Astrocyte of the cerebellum (primary cell): Measurements from ENCODE around the gene CUBN.

Source experiments
- DNase-seq: peaks from one replicate; pipeline ENCODE4 v3.0.0-alpha.2; 2011; ENCODE audit warnings: low read depth
- H3K4me3 ChIP-seq: 2 replicates; pipeline ENCODE4 v1.5.1; 2011; ENCODE audit warnings: mild to moderate bottlenecking, low read depth, low read length, moderate library complexity
- in situ Hi-C: cut with HindIII; loops from 2 replicates; pipeline ENCODE4 v1.10.0; 2017; ENCODE audit warnings: low sequenced_read_pairs
- TF ChIP-seq, protein P1 (sequence below): IDR thresholded peaks from 2 replicates; pipeline ENCODE4 v1.5.1; 2012; ENCODE audit warnings: low read length, low read depth, moderate library complexity, mild to moderate bottlenecking; ENCODE audit errors: missing control alignments

The CUBN gene

DNA sequence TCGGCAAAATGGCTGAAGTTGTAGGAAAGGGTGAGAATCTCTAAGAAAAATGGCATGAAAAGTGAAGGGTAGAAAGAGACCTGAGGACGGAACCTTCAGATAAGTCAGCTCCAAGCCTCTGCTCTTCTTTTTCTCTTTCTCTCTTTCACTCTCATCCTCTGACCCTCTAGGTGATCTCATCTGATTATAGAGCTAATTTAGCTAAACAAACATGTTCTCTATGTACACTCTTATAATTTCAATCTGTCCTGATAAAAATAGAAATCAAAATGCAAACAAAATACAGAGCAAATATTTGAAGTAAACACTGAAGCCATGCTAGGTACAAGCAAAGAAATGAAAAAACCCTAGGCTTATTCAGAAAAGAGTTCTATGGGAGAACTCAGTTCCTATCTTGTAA is 14.4 kb upstream of the CUBN start:
- no peak for DNase-seq
- H3K4me3 ChIP-seq = no peak overlapping the region
- in situ Hi-C loops = loop anchor here (25.0 kb wide), 1 partner anchor 132 kb away; no protein-coding TSS in a partner anchor
- TF ChIP-seq, protein P1, sequence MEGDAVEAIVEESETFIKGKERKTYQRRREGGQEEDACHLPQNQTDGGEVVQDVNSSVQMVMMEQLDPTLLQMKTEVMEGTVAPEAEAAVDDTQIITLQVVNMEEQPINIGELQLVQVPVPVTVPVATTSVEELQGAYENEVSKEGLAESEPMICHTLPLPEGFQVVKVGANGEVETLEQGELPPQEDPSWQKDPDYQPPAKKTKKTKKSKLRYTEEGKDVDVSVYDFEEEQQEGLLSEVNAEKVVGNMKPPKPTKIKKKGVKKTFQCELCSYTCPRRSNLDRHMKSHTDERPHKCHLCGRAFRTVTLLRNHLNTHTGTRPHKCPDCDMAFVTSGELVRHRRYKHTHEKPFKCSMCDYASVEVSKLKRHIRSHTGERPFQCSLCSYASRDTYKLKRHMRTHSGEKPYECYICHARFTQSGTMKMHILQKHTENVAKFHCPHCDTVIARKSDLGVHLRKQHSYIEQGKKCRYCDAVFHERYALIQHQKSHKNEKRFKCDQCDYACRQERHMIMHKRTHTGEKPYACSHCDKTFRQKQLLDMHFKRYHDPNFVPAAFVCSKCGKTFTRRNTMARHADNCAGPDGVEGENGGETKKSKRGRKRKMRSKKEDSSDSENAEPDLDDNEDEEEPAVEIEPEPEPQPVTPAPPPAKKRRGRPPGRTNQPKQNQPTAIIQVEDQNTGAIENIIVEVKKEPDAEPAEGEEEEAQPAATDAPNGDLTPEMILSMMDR = no peak

DNA sequence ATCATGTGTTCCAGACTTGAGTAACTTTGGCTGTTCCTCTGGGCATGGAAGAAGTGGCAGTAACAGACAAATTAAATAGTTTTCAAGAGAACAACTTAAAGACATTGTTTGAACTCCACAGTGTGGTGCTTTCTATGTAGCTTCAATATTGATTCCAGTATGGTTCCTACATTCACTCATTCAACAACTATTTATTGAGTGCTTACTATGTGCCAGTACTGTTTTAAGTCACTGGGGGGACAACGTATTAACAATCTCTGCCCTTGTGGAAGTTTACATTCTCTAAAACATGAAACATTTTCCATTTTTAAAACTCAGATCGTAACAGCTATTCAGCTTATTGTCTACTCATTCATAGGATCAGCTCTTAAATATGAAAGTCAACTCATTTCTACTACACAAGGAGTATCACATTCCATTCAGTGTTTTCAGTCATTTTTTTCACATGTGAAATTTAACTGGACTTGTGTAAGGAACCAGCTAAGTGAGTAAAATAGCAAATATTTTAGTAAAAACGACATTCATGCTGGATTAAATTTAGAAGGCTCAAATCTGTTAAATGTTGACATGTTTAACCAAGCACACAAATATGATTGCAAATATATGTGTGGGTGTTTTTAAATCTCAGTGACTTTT is 13.6 kb upstream of the CUBN start:
- no peak overlapping the region for H3K4me3 ChIP-seq
- in situ Hi-C loops = loop anchor here (25.0 kb wide), 1 partner anchor 131 kb away; no protein-coding TSS in a partner anchor
- no peak for DNase-seq
- TF ChIP-seq, protein P1 = no peak

DNA sequence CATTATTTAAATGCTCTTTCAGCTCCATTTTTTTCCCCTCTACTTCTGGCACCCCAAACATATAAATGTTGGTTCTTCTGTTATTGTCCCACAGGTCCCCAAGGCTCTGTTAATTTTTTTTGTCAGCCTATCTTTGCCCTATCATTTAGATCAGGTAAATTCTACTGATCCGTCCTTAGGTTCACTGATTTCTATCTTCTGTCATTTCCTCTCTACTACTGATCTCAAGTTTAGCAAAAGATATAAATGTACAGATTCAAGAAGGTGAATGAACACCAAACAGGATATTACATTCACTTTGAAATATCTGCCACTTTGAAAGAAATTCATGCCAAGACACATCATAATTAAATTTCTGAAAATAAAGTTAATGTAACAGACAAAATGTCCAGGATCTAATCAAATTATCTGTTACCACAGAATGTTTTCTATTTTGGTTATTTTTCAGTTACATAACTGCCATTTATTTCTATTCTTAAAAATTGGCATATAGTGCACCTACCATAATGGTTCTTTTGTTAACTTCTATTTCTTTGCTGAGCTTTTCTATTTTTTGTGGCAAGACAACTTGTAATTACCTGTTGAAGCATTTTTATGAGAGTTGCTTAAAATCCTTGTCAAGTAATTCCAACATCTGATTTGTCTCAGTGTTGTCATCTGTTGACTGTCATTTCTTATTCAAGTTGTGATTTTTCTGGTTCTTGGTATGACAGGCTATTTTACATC is 12.1 kb upstream of the CUBN start:
- in situ Hi-C loops = loop anchor here (25.0 kb wide), 1 partner anchor 129 kb away; no protein-coding TSS in a partner anchor
- DNase-seq = no peak
- H3K4me3 ChIP-seq = no peak overlapping the region
- TF ChIP-seq, protein P1 = no peak

DNA sequence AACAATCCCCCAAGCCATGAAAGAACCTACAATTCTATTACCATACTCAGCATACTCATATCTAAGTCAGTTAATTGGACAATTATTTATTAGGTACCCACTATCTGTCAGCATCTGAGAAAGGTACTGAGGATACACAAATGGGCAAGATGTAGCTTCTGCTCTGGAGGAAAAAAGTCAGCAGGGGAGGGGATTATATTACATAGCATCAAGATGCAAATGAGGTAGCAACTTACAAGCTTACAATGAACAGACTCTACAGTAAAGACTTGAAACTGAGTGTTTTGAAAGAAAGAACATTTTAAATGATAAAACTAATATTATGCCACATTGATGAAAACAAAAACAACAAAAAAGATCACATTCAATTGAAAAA is 10.8 kb upstream of the CUBN start:
- no peak overlapping the region for H3K4me3 ChIP-seq
- TF ChIP-seq, protein P1 = no peak
- DNase-seq = no peak
- in situ Hi-C loops = loop anchor here (25.0 kb wide), 1 partner anchor 128 kb away; no protein-coding TSS in a partner anchor

DNA sequence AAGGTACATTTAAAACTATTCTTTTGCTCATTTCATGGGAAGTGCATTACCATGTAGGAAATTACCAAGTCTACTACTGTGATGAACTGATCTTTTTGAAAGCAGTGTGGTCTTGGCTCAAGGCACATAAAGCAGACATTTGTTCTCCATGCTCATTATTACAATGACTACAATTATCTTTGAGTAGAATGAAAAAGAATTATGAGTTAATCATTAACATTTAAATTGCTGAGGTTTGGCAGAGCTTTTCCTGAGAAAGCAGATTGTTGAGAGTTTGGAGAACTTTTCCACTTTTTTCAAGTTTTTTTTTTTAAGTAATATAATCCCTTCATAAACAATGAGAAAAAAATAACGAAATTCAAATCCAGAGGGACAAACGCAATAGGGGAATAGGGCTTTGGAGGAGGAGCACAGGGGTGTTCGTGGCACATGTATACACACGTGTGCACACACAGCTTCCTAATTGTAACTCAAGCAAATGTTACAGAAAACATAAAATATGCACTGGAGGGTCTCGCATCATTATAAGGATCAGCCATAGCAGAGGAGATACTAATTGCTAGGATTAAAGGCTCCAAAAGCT is 8.9 kb upstream of the CUBN start:
- in situ Hi-C loops = loop anchor here (25.0 kb wide), 1 partner anchor 126 kb away; no protein-coding TSS in a partner anchor
- no peak overlapping the region for H3K4me3 ChIP-seq
- TF ChIP-seq, protein P1 = no peak
- peak; percentile 62 for DNase-seq

DNA sequence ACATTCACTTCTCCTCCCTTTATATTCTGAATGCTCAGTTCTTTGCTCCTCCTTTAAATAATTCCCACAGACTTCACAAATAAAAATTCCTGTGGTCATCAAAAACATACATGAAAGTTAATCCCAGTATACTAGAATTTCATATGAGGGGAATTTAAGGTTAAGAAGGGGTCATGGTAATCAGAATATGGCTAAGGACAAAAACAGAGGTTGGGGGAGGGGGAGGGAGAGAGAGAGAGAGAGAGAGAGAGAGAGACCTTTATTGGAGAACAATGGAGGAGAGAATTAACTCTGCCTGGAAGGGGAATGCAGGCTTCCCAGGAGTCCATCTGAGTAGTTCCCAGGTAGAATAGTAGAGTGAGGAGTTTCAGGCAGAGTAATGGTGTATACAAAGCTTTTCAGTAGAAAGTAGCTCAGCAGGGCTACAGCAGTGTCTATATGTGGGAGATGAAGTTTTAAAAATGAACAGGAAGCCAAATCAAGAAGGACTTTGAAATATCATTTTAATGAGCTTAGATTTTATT is 5.2 kb upstream of the CUBN start:
- in situ Hi-C loops = loop anchor here (25.0 kb wide), 1 partner anchor 122 kb away; no protein-coding TSS in a partner anchor
- no peak for DNase-seq
- TF ChIP-seq, protein P1 = no peak
- H3K4me3 ChIP-seq = no peak overlapping the region
